Fibroblast of pulmonary artery (primary cell): ENCODE measurements around the gene LSM12.

ENCODE experiments used
- DNase-seq: peaks from one replicate; pipeline ENCODE4 v3.0.0-alpha.2; 2010; ENCODE audit warnings: low read depth
- H3K4me3 ChIP-seq: replicated peaks from 2 replicates; pipeline ENCODE4 v1.5.1; 2011; ENCODE audit warnings: low read depth, mild to moderate bottlenecking, control low read depth, low read length, moderate library complexity
- CTCF ChIP-seq: IDR thresholded peaks from 2 replicates; pipeline ENCODE4 v1.5.1; 2011; ENCODE audit warnings: mild to moderate bottlenecking, control low read depth, low read length, inconsistent platforms; ENCODE audit errors: missing control alignments

The LSM12 gene

GRCh38 chr17:44111777-44112176, 45.3 kb upstream of the LSM12 start:
- H3K4me3 ChIP-seq, result no peak overlapping the region
- DNase-seq, result no peak
- TF ChIP-seq CTCF, result no peak

- peak overlapping the region; percentile 34 for H3K4me3 ChIP-seq
- DNase-seq, result peak; percentile 91
Measured at GRCh38 chr17:44110823-44111633, 44.6 kb upstream of the LSM12 start.

GRCh38 chr17:44110011-44110686, 43.7 kb upstream of the LSM12 start:
- H3K4me3 ChIP-seq, result no peak overlapping the region
- DNase-seq, result no peak
- no peak for TF ChIP-seq CTCF

More at GRCh38 chr17:44110823-44111633, 44.6 kb upstream of the LSM12 start:
- no peak for TF ChIP-seq CTCF

- no peak for DNase-seq
- no peak overlapping the region for H3K4me3 ChIP-seq
- no peak for TF ChIP-seq CTCF
Measured at GRCh38 chr17:44109312-44109630, 42.8 kb upstream of the LSM12 start.

GRCh38 chr17:44108440-44109311, 42.2 kb upstream of the LSM12 start:
- H3K4me3 ChIP-seq, result no peak overlapping the region
- no peak for TF ChIP-seq CTCF
- DNase-seq, result peak; percentile 93

GRCh38 chr17:44106801-44107200, 40.3 kb upstream of the LSM12 start:
- H3K4me3 ChIP-seq, result no peak overlapping the region
- no peak for TF ChIP-seq CTCF
- DNase-seq, result no peak
